Loucy (cell line): ENCODE measurements around the gene ATPAF2.

Source experiments
- EZH2phosphoT487 ChIP-seq: fragments of 200-600 bp; IDR thresholded peaks from 2 replicates; pipeline ENCODE4 v1.6.1; 2018; ENCODE audit warnings: antibody characterized with exemption, mild to moderate bottlenecking, moderate library complexity, borderline replicate concordance
- TF ChIP-seq, protein P1 (sequence below): fragments of 200-600 bp; sonication (generic); conservative IDR thresholded peaks from 2 replicates; pipeline ENCODE4 v1.5.1; 2014; ENCODE audit warnings: mild to moderate bottlenecking, antibody characterized with exemption, low read length

GRCh38 chr17:18028114-18028951 lies 10.6 kb downstream of the ATPAF2 start:
- TF ChIP-seq, protein P1, sequence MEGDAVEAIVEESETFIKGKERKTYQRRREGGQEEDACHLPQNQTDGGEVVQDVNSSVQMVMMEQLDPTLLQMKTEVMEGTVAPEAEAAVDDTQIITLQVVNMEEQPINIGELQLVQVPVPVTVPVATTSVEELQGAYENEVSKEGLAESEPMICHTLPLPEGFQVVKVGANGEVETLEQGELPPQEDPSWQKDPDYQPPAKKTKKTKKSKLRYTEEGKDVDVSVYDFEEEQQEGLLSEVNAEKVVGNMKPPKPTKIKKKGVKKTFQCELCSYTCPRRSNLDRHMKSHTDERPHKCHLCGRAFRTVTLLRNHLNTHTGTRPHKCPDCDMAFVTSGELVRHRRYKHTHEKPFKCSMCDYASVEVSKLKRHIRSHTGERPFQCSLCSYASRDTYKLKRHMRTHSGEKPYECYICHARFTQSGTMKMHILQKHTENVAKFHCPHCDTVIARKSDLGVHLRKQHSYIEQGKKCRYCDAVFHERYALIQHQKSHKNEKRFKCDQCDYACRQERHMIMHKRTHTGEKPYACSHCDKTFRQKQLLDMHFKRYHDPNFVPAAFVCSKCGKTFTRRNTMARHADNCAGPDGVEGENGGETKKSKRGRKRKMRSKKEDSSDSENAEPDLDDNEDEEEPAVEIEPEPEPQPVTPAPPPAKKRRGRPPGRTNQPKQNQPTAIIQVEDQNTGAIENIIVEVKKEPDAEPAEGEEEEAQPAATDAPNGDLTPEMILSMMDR, result no peak
- TF ChIP-seq EZH2phosphoT487, result no peak
